A549 (cell line): ENCODE results near the gene TNNC1. TPM values are rescaled to one million over a fixed set of nuclear protein-coding genes. Genes with fewer than 3 reads are reported as not detected.

Experiments
- ATAC-seq, 2 experiments: fragments of 200-7000 bp in 1 of 2; fragments of >200 bp in 1 of 2; cut with Nextera tagmentation in 1 of 2; cut with Tn5 transposase in 1 of 2; 3 replicates each; pipeline versions ENCODE4 v1.8.0 to v1.9.1; 2018 to 2020; ENCODE audit warnings: mild to moderate bottlenecking in 1 of 2, moderate library complexity in 1 of 2
- CTCF ChIA-PET: fragments of 300-600 bp; sonication (Branson Sonifier 250); formaldehyde crosslinking; extraction: SDS; loops from one replicate; lab custom pipeline; 2021; ENCODE audit warnings: antibody characterized with exemption, inconsistent platforms; lab: Yijun Ruan, JAX
- POLR2A ChIA-PET: fragments of 350-600 bp; formaldehyde crosslinking; extraction: SDS; loops from one replicate; lab custom pipeline; 2021; ENCODE audit warnings: antibody characterized with exemption, inconsistent platforms; lab: Yijun Ruan, JAX
- DNase-seq, 2 experiments: peaks; one replicate each; pipeline versions ENCODE4 v3.0.0 to v3.0.0-alpha.2; 2011 to 2016; ENCODE audit warnings: low read depth in 1 of 2, low spot score in 1 of 2
- FAIRE-seq: peaks from 2 replicates; lab custom pipeline; 2011; peaks lifted over from hg19 to GRCh38; lab: Jason Lieb, UNC
- H3K27ac ChIP-seq, 2 experiments: fragments of >200 bp; sonication (Bioruptor Twin); formaldehyde crosslinking; 3 replicates each; pipeline ENCODE4 v1.5.1; 2016 to 2017
- H3K4me1 ChIP-seq: fragments of >200 bp; sonication (Bioruptor Twin); formaldehyde crosslinking; 3 replicates; pipeline ENCODE4 v1.6.1; 2016
- H3K4me2 ChIP-seq: fragments of >200 bp; sonication (Bioruptor Twin); formaldehyde crosslinking; 3 replicates; pipeline ENCODE4 v1.6.1; 2016
- H3K4me3 ChIP-seq: fragments of >200 bp; sonication (Bioruptor Twin); formaldehyde crosslinking; 3 replicates; pipeline ENCODE4 v1.5.1; 2016
- H3K9me3 ChIP-seq: fragments of >200 bp; sonication (Bioruptor Twin); formaldehyde crosslinking; 3 replicates; pipeline ENCODE4 v1.6.1; 2016
- BHLHE40 ChIP-seq: IDR thresholded peaks from 2 replicates; pipeline ENCODE4 v1.6.1; 2012; ENCODE audit warnings: low read depth, low read length, inconsistent platforms
- CBX2 ChIP-seq: fragments of 200-600 bp; sonication (generic); IDR thresholded peaks from 2 replicates; pipeline ENCODE4 v1.6.1; 2016; ENCODE audit warnings: low read depth, mild to moderate bottlenecking, borderline replicate concordance
- CEBPB ChIP-seq, 2 experiments: fragments of >200 bp in 1 of 2; sonication (Bioruptor Twin) in 1 of 2; formaldehyde crosslinking in 1 of 2; IDR thresholded peaks; 2 replicates each; pipeline ENCODE4 v1.6.1; 2012 to 2016
- EHF ChIP-seq: fragments of 250-450 bp; sonication (Bioruptor Pico); IDR thresholded peaks from 2 replicates; pipeline ENCODE4 v1.5.0; 2020; ENCODE audit warnings: mild to moderate bottlenecking
- EP300 ChIP-seq, 2 experiments: fragments of >200 bp; sonication (Bioruptor Twin); formaldehyde crosslinking; IDR thresholded peaks; 2 replicates in 1 of 2; 3 replicates in 1 of 2; pipeline ENCODE4 v1.6.1; 2016 to 2017
- FOXS1 ChIP-seq: fragments of 250-450 bp; sonication (Bioruptor Pico); IDR thresholded peaks from 2 replicates; pipeline ENCODE4 v1.5.0; 2020; ENCODE audit warnings: mild to moderate bottlenecking, moderate library complexity
- MAZ ChIP-seq: fragments of 150-350 bp; IDR thresholded peaks from 2 replicates; pipeline ENCODE4 v1.6.1; 2014; ENCODE audit warnings: antibody characterized with exemption, low read depth, low read length, borderline replicate concordance
- MYC ChIP-seq: IDR thresholded peaks from 2 replicates; pipeline ENCODE4 v1.6.1; 2012; ENCODE audit warnings: mild to moderate bottlenecking, inconsistent platforms, low read length, improper control_type of control experiment, borderline replicate concordance
- RFX5 ChIP-seq: fragments of 450-650 bp; IDR thresholded peaks from 2 replicates; pipeline ENCODE4 v1.7.1; 2014; ENCODE audit warnings: antibody characterized with exemption, mild to moderate bottlenecking, moderate library complexity
- SMC3 ChIP-seq: fragments of >200 bp; sonication (Bioruptor Twin); formaldehyde crosslinking; IDR thresholded peaks from 3 replicates; pipeline ENCODE4 v1.6.1; 2018; ENCODE audit warnings: inconsistent platforms
- TP53 ChIP-seq: fragments of 250-450 bp; sonication (Bioruptor Pico); IDR thresholded peaks from 2 replicates; pipeline ENCODE4 v1.5.0; 2021; ENCODE audit warnings: mild to moderate bottlenecking, moderate library complexity
- ZC3H11A ChIP-seq: fragments of 450-650 bp; IDR thresholded peaks from 2 replicates; pipeline ENCODE4 v1.6.1; 2014; ENCODE audit warnings: antibody characterized with exemption, mild to moderate bottlenecking
- ZSCAN20 ChIP-seq: fragments of 250-450 bp; sonication (Bioruptor Pico); IDR thresholded peaks from 2 replicates; pipeline ENCODE4 v1.8.0; 2022; ENCODE audit warnings: mild to moderate bottlenecking, moderate library complexity
- WGBS: methylation state at CpG from one replicate; pipeline ENCODE4 v1.1.6; 2017; ENCODE audit errors: missing lambda C conversion rate; 5-methylcytosine and 5-hydroxymethylcytosine counted together
- polyA plus RNA-seq, 4 experiments: library from polyadenylated mRNA; depleted of rRNA in 3 of 4; stranded (reverse); fragments of >200 nt; fragmentation: RNase III in 1 of 4; extraction: RNeasy Plus Mini Kit Qiagen cat#74134 plus additional on column Dnase treatment in 1 of 4; gene quantifications; 2 replicates in 3 of 4; 3 replicates in 1 of 4; pipeline ENCODE4 v1.2.3, GENCODE V29; 2011 to 2017
- TF ChIP-seq, protein P1 (sequence below): IDR thresholded peaks from 2 replicates; pipeline ENCODE4 v1.6.1; 2012
- TF ChIP-seq, protein P2 (sequence below): fragments of 250-450 bp; sonication (Bioruptor Pico); IDR thresholded peaks from 2 replicates; pipeline ENCODE4 v1.5.0; 2021; ENCODE audit warnings: mild to moderate bottlenecking, moderate library complexity, borderline replicate concordance
- TF ChIP-seq, protein P3 (sequence below): fragments of 200-600 bp; sonication (generic); IDR thresholded peaks from 2 replicates; pipeline ENCODE4 v1.6.1; 2016; ENCODE audit warnings: antibody characterized with exemption, mild to moderate bottlenecking, moderate library complexity
- TF ChIP-seq, protein P4 (sequence below): fragments of >200 bp; sonication (Bioruptor Twin); formaldehyde crosslinking; IDR thresholded peaks from 3 replicates; pipeline ENCODE4 v1.6.1; 2016
- TF ChIP-seq, protein P5 (sequence below): fragments of >200 bp; sonication (Bioruptor Twin); formaldehyde crosslinking; IDR thresholded peaks from 2 replicates; pipeline ENCODE4 v1.6.1; 2016
- TF ChIP-seq, protein P6 (sequence below): fragments of 450-650 bp; IDR thresholded peaks from 2 replicates; pipeline ENCODE4 v1.6.1; 2014; ENCODE audit warnings: antibody characterized with exemption

The TNNC1 gene
- polyA plus RNA-seq, 2 of the 4 experiments (the other 2 are of a cell fraction): 2.6 to 4.5 TPM

DNA sequence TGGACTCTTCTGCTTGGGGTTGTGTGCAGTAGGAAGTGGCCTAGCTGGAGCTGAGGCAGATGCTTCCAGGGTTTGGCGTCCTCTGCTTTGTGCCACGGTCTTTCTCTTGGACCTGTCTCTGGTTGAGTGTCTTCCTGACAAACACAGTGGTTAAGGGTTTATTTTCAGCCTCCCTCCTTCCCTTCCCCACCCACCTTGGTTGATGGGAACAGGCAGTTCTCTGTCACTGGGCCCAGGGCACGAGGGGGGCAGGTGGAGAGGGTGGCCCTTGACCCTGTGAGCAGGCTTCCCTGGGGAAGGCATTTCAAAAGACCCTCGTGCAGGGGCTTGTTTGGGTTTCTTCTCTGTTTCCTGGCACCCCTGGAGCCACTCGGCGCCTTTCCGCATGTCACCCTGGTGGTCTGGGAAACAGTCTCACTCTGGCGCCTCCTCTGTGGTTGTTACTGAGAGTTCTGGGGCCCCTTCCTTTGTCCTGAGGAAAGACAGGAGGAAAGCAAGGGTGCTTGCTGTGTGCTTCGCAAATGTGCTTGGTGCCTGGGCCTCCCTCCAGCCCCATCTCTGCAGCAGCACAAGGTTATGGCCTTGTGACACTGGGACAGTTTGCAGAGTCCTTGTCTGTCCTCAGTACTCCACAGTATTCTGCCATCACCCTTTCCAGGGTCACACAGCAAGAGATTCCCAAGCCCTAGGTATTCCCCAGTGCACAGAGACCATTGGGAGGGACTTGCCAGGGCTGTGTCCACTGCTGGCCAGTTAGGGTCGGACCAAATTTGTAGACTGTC, 31.0 kb upstream of the TNNC1 start:
- DNase-seq (no peak), ATAC-seq (no peak), FAIRE-seq (no peak)
- Histone ChIP-seq H3K4me2 (no peak overlapping the region), H3K9me3 (no peaks in the 10 kb centered on the region), H3K27ac (no peak overlapping the region), H3K4me1 (no peaks in the 10 kb centered on the region), H3K4me3 (no peak overlapping the region)
- 100% methylated on average over 6 of the region's 10 CpGs for WGBS
- ChIA-PET POLR2A (no interaction called here), CTCF (interaction anchor here (2.7 kb wide), 1 partner anchor 12 kb away, joined by 8 read pairs; no protein-coding TSS in a partner anchor)
- TF ChIP-seq EHF (CRISPR knock-in tag) (no peak), MYC (no peak), BHLHE40 (no peak), CBX2 (no peak), CEBPB (IDR thresholded peaks at IDR 0.05) (no peak), EP300 (IDR thresholded peaks at IDR 0.05) (no peak), SMC3 (no peak), ZSCAN20 (CRISPR knock-in tag) (no peak), RFX5 (no peak), FOXS1 (no peak)
- TF ChIP-seq, protein P1, sequence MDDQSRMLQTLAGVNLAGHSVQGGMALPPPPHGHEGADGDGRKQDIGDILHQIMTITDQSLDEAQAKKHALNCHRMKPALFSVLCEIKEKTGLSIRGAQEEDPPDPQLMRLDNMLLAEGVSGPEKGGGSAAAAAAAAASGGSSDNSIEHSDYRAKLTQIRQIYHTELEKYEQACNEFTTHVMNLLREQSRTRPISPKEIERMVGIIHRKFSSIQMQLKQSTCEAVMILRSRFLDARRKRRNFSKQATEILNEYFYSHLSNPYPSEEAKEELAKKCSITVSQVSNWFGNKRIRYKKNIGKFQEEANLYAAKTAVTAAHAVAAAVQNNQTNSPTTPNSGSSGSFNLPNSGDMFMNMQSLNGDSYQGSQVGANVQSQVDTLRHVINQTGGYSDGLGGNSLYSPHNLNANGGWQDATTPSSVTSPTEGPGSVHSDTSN: no peak
- TF ChIP-seq, protein P2, sequence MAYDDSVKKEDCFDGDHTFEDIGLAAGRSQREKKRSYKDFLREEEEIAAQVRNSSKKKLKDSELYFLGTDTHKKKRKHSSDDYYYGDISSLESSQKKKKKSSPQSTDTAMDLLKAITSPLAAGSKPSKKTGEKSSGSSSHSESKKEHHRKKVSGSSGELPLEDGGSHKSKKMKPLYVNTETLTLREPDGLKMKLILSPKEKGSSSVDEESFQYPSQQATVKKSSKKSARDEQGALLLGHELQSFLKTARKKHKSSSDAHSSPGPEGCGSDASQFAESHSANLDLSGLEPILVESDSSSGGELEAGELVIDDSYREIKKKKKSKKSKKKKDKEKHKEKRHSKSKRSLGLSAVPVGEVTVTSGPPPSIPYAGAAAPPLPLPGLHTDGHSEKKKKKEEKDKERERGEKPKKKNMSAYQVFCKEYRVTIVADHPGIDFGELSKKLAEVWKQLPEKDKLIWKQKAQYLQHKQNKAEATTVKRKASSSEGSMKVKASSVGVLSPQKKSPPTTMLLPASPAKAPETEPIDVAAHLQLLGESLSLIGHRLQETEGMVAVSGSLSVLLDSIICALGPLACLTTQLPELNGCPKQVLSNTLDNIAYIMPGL: no peak
- TF ChIP-seq, protein P3, sequence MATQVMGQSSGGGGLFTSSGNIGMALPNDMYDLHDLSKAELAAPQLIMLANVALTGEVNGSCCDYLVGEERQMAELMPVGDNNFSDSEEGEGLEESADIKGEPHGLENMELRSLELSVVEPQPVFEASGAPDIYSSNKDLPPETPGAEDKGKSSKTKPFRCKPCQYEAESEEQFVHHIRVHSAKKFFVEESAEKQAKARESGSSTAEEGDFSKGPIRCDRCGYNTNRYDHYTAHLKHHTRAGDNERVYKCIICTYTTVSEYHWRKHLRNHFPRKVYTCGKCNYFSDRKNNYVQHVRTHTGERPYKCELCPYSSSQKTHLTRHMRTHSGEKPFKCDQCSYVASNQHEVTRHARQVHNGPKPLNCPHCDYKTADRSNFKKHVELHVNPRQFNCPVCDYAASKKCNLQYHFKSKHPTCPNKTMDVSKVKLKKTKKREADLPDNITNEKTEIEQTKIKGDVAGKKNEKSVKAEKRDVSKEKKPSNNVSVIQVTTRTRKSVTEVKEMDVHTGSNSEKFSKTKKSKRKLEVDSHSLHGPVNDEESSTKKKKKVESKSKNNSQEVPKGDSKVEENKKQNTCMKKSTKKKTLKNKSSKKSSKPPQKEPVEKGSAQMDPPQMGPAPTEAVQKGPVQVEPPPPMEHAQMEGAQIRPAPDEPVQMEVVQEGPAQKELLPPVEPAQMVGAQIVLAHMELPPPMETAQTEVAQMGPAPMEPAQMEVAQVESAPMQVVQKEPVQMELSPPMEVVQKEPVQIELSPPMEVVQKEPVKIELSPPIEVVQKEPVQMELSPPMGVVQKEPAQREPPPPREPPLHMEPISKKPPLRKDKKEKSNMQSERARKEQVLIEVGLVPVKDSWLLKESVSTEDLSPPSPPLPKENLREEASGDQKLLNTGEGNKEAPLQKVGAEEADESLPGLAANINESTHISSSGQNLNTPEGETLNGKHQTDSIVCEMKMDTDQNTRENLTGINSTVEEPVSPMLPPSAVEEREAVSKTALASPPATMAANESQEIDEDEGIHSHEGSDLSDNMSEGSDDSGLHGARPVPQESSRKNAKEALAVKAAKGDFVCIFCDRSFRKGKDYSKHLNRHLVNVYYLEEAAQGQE: no peak
- TF ChIP-seq, protein P4, sequence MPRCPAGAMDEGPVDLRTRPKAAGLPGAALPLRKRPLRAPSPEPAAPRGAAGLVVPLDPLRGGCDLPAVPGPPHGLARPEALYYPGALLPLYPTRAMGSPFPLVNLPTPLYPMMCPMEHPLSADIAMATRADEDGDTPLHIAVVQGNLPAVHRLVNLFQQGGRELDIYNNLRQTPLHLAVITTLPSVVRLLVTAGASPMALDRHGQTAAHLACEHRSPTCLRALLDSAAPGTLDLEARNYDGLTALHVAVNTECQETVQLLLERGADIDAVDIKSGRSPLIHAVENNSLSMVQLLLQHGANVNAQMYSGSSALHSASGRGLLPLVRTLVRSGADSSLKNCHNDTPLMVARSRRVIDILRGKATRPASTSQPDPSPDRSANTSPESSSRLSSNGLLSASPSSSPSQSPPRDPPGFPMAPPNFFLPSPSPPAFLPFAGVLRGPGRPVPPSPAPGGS: no peak
- TF ChIP-seq, protein P5, sequence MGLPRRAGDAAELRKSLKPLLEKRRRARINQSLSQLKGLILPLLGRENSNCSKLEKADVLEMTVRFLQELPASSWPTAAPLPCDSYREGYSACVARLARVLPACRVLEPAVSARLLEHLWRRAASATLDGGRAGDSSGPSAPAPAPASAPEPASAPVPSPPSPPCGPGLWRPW: no peak

DNA sequence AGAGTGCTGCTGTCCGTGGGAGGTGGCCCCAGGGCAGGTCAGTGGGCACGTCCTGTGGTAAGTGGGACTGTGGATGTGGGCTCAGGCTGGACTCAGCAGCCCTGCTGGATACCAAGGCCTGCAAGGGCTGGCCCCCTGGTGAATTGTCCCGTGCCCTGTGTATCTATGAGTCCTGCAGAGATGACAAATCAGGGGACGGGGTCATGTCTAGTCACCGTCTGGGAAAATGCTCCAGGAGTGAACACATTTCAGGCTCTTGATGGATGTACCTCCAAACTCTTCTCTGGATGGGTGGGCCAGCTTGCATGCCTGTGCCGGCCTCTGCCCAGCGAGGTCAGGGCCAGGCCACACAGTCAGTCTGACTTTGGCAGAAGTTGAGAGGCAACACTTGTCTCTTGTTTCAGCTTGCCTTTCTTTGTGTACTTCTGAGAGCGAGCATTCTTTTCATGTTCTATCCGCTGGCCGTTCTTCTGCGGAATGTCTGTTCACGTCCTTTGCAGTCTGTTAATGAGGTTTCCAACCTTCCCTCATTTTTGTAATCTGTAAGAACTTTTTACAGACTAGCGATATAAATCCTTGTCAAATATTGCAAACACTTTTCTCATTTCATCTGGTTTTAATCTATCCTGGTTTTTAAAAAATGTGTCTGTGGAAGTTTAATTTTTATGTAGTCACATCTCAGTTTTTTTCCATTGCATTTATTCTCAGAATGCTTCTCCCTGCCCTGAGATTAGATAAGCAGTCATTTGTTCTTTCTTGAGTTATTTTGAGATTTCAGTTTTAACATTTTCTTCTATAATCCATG, 29.9 kb upstream of the TNNC1 start:
- DNase-seq: no peak
- ChIA-PET POLR2A (no interaction called here), CTCF (interaction anchor here (4.3 kb wide), 1 partner anchor 12 kb away, joined by 23 read pairs; no protein-coding TSS in a partner anchor)
- Histone ChIP-seq H3K4me3 (no peak overlapping the region), H3K27ac (no peak overlapping the region), H3K9me3 (no peaks in the 10 kb centered on the region), H3K4me1 (no peaks in the 10 kb centered on the region), H3K4me2 (no peak overlapping the region)
- ATAC-seq: no peak
- TF ChIP-seq, protein P6, sequence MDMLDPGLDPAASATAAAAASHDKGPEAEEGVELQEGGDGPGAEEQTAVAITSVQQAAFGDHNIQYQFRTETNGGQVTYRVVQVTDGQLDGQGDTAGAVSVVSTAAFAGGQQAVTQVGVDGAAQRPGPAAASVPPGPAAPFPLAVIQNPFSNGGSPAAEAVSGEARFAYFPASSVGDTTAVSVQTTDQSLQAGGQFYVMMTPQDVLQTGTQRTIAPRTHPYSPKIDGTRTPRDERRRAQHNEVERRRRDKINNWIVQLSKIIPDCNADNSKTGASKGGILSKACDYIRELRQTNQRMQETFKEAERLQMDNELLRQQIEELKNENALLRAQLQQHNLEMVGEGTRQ: no peak
- no peak for TF ChIP-seq MAZ
- TF ChIP-seq ZC3H11A: no peak
- no peak for TF ChIP-seq TP53 (CRISPR knock-in tag)
- no peak for FAIRE-seq
- WGBS: 87% methylated on average over 12 of the region's 13 CpGs
